Neutrophil (primary cell): ENCODE results near the gene ATXN2.
"Not testable (repeated sequence)": the region's sequence is repeated elsewhere in the genome, so short reads cannot be mapped to it uniquely, and the experiment has no call there.

Experiments
- H3K27ac ChIP-seq: fragments of 200-600 bp; sonication (generic); 2 replicates; pipeline ENCODE4 v1.5.1; 2016; ENCODE audit warnings: mild to moderate bottlenecking, moderate library complexity
- H3K27me3 ChIP-seq: fragments of 200-600 bp; sonication (generic); 2 replicates; pipeline ENCODE4 v1.6.0; 2016; ENCODE audit warnings: mild to moderate bottlenecking
- H3K36me3 ChIP-seq: fragments of 200-600 bp; sonication (generic); 2 replicates; pipeline ENCODE4 v1.5.1; 2017
- H3K4me1 ChIP-seq, 2 experiments: fragments of 200-600 bp in 1 of 2; sonication (generic) in 1 of 2; 1 replicate in 1 of 2; 2 replicates in 1 of 2; pipeline versions ENCODE4 v1.5.1 to v1.6.1; 2013 to 2016; ENCODE audit warnings: low read depth in 1 of 2, low read length in 1 of 2, mild to moderate bottlenecking in 1 of 2, moderate library complexity in 1 of 2; ENCODE audit not compliant: control insufficient read depth in 1 of 2, insufficient read depth in 1 of 2
- H3K4me3 ChIP-seq, 2 experiments: fragments of 200-600 bp in 1 of 2; sonication (generic) in 1 of 2; 1 replicate in 1 of 2; 2 replicates in 1 of 2; pipeline ENCODE4 v1.5.1; 2013 to 2016; ENCODE audit warnings: low read depth in 1 of 2, low read length in 1 of 2, mild to moderate bottlenecking in 1 of 2, moderate library complexity in 1 of 2
- H3K9me3 ChIP-seq: fragments of 200-600 bp; sonication (generic); 2 replicates; pipeline ENCODE4 v1.5.1; 2016
- TF ChIP-seq, protein P1 (sequence below): fragments of 200-600 bp; sonication (generic); IDR thresholded peaks from 2 replicates; pipeline ENCODE4 v1.5.1; 2016; ENCODE audit warnings: antibody characterized with exemption

ATXN2 gene

DNA sequence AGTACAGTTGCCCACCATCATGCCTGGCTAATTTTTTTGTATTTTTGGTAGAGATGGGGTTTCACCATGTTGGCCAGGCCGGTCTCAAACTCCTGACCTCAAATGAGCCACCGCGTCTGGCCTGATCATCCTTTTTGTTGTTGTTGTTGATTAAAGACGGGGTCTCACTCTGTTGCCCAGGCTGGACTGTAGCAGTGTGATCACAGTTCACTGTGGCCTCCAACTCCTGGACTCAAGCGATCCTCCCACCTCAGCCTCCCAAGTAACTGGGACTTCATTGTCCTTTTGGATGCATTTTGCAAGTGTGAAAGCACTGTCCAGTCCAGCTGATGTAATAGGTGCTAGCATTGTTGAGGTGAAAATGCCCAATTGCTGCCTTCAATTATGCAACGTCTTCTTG lies 27.1 kb upstream of the ATXN2 start:
- H3K9me3 ChIP-seq, result no peaks in the 10 kb centered on the region
- no peaks in the 10 kb centered on the region for H3K27me3 ChIP-seq
- H3K4me1 ChIP-seq, result no peaks in the 10 kb centered on the region
- no peaks in the 10 kb centered on the region for H3K36me3 ChIP-seq
- H3K4me3 ChIP-seq, result no peak overlapping the region
- TF ChIP-seq, protein P1, sequence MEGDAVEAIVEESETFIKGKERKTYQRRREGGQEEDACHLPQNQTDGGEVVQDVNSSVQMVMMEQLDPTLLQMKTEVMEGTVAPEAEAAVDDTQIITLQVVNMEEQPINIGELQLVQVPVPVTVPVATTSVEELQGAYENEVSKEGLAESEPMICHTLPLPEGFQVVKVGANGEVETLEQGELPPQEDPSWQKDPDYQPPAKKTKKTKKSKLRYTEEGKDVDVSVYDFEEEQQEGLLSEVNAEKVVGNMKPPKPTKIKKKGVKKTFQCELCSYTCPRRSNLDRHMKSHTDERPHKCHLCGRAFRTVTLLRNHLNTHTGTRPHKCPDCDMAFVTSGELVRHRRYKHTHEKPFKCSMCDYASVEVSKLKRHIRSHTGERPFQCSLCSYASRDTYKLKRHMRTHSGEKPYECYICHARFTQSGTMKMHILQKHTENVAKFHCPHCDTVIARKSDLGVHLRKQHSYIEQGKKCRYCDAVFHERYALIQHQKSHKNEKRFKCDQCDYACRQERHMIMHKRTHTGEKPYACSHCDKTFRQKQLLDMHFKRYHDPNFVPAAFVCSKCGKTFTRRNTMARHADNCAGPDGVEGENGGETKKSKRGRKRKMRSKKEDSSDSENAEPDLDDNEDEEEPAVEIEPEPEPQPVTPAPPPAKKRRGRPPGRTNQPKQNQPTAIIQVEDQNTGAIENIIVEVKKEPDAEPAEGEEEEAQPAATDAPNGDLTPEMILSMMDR, result no peak
- no peak overlapping the region for H3K27ac ChIP-seq

DNA sequence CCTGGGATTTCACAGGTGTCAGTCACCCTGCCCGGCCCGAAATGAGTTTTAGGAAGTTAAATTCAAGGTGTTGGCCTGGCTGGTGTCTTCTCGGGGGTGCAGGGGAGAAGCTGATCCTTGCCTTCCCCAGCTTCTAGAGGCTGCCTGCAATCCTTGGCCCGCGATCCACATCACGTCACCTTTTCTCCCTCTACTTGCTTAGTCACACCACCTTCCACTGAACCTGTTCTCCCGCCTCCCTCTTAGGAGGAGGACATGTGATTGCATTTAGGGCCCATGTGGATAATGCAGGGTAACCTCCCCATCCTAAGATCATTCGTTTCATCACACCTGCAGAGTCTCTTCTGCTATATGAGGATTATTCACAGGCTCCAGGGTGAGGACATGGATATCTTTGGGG lies 25.4 kb upstream of the ATXN2 start:
- Histone ChIP-seq H3K4me3 (no peak overlapping the region), H3K9me3 (no peaks in the 10 kb centered on the region), H3K27me3 (no peaks in the 10 kb centered on the region), H3K27ac (no peak overlapping the region), H3K36me3 (no peaks in the 10 kb centered on the region), H3K4me1 (no peaks in the 10 kb centered on the region)
- TF ChIP-seq, protein P1, result no peak

DNA sequence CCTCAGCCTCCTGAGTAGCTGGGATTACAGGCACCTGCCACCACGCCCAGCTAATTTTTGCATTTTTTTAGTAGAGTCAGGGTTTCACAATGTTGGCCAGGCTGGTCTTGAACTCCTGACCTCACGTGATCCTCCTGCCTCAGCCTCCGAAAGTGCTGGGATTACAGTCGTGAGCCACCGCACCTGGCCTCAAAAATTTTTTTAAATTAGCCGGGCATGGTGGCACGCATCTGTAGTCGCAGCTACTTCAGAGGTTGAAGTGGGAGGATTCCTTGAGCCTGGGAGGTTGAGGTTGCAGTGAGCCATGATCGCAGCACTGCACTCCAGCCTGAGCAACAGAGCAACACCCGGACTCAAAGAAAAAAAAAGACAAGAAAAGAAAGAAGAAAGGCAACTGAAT lies 18.7 kb upstream of the ATXN2 start:
- not testable (repeated sequence) for H3K4me1 ChIP-seq, H3K36me3 ChIP-seq, H3K9me3 ChIP-seq, H3K27me3 ChIP-seq, H3K27ac ChIP-seq, H3K4me3 ChIP-seq

DNA sequence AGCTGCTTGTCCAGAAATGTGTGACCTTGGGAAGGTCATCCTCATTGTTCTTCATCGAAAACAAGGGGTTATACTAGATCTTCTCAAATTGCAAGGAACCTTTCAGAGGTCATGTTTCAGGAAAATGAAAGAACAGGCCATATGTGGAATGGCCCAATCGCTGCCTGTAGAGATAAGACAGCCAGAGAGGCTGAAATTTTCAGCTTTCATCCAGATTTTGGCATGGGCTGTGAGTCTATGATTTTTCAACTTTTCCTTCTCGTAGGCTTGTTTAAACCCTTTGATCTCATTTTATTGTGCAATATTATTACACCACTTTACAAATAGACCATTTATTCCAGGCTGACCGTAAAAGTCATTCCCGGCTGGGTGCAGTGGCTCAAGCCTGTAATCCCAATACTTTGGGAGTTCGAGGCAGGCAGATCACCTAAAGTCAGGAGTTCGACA lies 17.1 kb upstream of the ATXN2 start:
- no peaks in the 10 kb centered on the region for H3K36me3 ChIP-seq
- no peaks in the 10 kb centered on the region for H3K9me3 ChIP-seq
- no peaks in the 10 kb centered on the region for H3K4me1 ChIP-seq
- TF ChIP-seq, protein P1, result no peak
- H3K4me3 ChIP-seq, result no peak overlapping the region
- no peaks in the 10 kb centered on the region for H3K27me3 ChIP-seq
- H3K27ac ChIP-seq, result no peak overlapping the region

DNA sequence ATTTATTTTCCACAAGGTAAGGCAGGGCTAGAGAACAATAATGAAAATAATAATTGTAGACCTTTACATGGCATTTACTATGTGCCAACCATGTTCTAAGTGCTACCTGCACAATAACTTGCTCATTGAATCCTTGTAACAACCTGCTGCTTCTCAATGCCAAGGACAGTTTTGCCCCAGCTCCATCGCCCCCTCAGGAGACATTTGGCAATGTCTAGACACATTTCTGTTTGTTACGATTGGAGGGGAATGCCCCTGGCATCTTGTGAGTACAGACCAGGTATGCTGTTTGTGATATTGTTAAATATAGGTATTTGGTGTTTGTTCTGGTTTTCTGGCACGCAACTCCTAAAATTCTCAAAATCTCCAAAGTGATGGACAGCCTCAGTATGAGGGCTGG lies 8.1 kb upstream of the ATXN2 start:
- TF ChIP-seq, protein P1, result no peak
- Histone ChIP-seq H3K9me3 (no peaks in the 10 kb centered on the region), H3K27ac (no peak overlapping the region), H3K4me3 (no peak overlapping the region), H3K36me3 (no peaks in the 10 kb centered on the region), H3K27me3 (peaks cover 4% of the 10 kb centered on the region), H3K4me1 (no peaks in the 10 kb centered on the region)

DNA sequence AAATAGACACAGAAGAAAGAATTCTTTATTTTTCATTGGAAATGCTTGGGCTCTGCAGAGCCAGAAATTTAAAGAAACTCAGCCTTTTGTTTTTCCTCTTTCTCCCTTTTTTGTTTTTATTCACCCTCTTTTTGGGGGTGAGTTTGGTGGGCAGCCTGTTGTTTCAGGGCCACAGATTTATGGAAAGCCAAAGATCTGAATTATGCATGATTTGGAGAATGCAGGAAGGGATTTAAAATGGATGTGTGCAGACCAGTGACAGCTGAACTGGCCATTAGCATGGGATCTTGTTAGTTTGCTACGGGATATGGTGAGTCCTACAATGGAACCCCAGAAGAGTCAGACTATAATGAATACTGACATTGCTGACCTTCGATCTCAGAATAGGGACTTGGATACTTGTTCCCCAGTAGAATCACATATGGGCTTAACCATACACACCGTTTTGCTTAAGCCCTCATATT lies 7.7 kb upstream of the ATXN2 start:
- Histone ChIP-seq H3K27ac (no peak overlapping the region), H3K36me3 (no peaks in the 10 kb centered on the region), H3K27me3 (peaks cover 4% of the 10 kb centered on the region), H3K9me3 (no peaks in the 10 kb centered on the region), H3K4me3 (no peak overlapping the region), H3K4me1 (no peaks in the 10 kb centered on the region)
- TF ChIP-seq, protein P1, result no peak
